GM13977 (cell line): ENCODE data around the gene SYNE1.

Source experiments
- DNase-seq: peaks from one replicate; pipeline ENCODE4 v3.0.0; 2012; ENCODE audit warnings: low spot score
- in situ Hi-C: fragments of 300-500 bp; cut with MboI; formaldehyde crosslinking; loops from one replicate; pipeline ENCODE4 v1.12.0; 2022; ENCODE audit warnings: low sequenced_read_pairs, low pct_unique_long_range_greater_than_20kb, mixed read lengths, inconsistent platforms; ENCODE audit not compliant: unreplicated experiment
- TF ChIP-seq, protein P1 (sequence below): IDR thresholded peaks from 2 replicates; pipeline ENCODE4 v1.5.1; 2012; ENCODE audit warnings: mild to moderate bottlenecking, control low read depth; ENCODE audit not compliant: insufficient read depth; ENCODE audit errors: extremely low read depth, missing control alignments

The SYNE1 gene

DNA sequence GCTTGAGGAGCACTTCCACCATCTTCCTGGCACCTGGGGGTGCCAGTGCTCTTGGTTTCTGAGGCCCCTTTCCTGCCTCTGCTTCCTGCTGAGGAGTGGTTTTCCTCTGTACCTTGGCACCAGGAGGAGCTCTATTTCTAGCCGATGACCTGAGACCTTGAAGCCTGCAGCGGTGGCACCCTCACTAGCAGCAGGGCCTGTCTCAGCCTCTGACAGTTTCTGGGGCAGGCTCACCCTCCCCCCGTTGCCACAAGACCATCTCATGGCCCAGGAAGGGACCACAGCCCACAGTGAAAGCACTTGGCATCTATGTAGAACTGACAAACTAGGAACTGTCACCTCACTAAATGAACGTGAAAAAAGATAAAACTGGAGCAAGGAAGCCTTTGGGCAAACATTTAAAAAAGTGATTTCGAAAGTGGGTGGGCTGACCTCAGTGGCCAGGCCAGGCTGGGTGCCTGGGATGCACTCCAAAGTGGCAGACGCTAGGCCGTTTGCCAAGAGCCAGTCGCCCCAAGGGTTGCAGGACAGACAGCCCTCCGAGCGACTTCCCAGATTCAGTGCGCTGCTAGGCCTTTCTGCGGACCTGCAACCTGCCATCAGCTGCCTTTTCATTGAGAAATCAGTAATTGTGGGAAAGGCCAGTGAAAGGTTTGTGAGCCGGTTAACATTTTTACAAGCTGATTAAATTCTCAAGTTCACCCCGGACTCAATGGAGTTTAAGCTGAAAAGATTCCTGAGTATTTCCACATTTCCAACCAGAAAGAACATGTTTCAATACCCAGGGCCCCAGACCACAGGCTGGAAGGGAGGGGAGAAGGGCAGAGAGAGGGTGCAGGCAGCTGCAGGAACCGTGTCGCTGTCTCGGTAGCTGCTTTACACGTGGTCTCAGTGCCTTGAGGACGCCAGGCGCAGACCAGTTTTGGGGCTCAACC lies 526.0 kb downstream of the SYNE1 start:
- no peak for DNase-seq
- in situ Hi-C loops: no loop called here
- TF ChIP-seq, protein P1, sequence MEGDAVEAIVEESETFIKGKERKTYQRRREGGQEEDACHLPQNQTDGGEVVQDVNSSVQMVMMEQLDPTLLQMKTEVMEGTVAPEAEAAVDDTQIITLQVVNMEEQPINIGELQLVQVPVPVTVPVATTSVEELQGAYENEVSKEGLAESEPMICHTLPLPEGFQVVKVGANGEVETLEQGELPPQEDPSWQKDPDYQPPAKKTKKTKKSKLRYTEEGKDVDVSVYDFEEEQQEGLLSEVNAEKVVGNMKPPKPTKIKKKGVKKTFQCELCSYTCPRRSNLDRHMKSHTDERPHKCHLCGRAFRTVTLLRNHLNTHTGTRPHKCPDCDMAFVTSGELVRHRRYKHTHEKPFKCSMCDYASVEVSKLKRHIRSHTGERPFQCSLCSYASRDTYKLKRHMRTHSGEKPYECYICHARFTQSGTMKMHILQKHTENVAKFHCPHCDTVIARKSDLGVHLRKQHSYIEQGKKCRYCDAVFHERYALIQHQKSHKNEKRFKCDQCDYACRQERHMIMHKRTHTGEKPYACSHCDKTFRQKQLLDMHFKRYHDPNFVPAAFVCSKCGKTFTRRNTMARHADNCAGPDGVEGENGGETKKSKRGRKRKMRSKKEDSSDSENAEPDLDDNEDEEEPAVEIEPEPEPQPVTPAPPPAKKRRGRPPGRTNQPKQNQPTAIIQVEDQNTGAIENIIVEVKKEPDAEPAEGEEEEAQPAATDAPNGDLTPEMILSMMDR: no peak

DNA sequence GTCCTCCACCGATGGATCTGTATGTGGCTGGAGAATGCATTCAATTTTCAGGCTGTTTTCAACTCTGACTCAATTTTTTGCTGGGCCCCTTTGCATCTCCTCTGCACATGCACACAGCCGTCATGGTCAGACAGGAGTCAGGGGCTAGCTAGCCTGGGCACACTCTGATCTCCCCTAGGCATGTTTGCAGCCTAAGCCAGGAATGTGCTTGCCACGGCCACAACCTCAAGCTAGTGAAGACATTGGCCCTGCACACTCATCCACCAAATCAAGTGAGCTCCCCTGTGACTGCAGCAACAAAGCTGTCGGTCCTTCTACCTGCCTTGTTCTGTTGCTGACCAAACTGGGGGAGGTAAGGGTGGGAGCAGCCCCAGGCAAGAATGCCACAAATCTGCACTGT lies 529.2 kb downstream of the SYNE1 start:
- in situ Hi-C loops: no loop called here
- DNase-seq: no peak
- TF ChIP-seq, protein P1: no peak

DNA sequence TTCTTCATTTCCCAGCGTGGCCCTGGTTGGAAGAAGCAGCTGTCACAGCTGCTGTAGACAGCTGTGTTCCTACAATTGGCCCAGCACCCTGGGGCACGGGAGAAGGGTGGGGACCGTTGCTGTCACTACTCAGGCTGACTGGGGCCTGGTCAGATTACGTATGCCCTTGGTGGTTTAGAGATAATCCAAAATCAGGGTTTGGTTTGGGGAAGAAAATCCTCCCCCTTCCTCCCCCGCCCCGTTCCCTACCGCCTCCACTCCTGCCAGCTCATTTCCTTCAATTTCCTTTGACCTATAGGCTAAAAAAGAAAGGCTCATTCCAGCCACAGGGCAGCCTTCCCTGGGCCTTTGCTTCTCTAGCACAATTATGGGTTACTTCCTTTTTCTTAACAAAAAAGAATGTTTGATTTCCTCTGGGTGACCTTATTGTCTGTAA lies 537.0 kb downstream of the SYNE1 start:
- no peak for DNase-seq
- TF ChIP-seq, protein P1: no peak
- in situ Hi-C loops: no loop called here

DNA sequence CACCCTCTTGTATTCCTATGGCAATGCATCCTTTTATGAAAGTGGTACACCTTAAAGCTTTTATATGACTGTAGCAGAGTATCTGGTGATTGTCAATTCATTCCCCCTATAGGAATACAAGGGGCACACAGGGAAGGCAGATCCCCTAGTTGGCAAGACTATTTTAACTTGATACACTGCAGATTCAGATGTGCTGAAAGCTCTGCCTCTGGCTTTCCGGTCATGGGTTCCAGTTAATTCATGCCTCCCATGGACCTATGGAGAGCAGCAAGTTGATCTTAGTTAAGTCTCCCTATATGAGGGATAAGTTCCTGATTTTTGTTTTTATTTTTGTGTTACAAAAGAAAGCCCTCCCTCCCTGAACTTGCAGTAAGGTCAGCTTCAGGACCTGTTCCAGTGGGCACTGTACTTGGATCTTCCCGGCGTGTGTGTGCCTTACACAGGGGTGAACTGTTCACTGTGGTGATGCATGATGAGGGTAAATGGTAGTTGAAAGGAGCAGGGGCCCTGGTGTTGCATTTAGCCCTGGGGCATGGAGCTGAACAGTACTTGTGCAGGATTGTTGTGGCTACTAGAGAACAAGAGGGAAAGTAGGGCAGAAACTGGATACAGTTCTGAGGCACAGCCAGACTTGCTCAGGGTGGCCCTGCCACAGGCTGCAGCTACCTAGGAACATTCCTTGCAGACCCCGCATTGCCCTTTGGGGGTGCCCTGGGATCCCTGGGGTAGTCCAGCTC lies 537.5 kb downstream of the SYNE1 start:
- DNase-seq: no peak
- in situ Hi-C loops: no loop called here

DNA sequence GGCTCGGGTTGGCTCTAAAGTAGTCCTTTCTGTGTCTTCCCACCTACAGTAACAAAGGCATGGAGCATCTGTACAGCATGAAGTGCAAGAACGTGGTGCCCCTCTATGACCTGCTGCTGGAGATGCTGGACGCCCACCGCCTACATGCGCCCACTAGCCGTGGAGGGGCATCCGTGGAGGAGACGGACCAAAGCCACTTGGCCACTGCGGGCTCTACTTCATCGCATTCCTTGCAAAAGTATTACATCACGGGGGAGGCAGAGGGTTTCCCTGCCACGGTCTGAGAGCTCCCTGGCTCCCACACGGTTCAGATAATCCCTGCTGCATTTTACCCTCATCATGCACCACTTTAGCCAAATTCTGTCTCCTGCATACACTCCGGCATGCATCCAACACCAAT lies 538.5 kb downstream of the SYNE1 start:
- DNase-seq: no peak
- in situ Hi-C loops: no loop called here
- TF ChIP-seq, protein P1: no peak

More for the DNA sequence above, 537.5 kb downstream of the SYNE1 start:
- TF ChIP-seq, protein P1: no peak

DNA sequence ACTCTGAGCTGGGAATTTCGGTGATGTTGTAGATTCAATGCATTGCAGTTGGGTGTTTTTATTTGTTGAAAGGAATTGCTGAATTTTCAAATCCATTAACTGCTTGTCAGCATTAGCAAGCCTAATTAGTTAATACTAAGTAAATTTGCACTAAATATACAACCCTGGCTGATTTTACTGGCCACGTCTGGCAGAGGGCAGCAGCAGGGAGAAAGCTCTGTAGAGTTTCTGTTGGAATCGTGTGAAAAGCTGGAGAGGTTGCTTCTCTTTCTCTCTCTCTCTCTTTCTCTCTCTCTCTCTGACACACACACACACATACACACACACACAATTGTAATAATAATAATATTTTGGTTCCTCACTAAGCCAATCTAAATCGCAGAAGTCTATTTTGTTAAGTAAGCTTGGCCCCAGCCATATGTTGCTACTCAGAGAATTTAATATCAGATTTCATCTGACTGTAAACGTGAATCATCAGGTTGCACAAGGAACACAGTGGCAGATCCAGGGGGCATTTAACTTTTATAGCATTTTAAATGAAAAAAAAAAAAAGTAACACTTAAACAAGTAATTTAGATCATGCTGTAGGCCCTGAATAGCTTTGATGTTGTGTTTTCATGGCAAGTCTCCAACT lies 540.2 kb downstream of the SYNE1 start:
- TF ChIP-seq, protein P1: no peak
- in situ Hi-C loops: no loop called here
- no peak for DNase-seq
